Activated naive CD4-positive, alpha-beta T cell treated with anti-CD3 and anti-CD28 coated beads for 36 hours (primary cell): ENCODE measurements around the gene BANF1. TPM values are rescaled to one million over a fixed set of nuclear protein-coding genes. Genes with fewer than 3 reads are reported as not detected.
A peak's percentile ranks its signal among the peaks of the same experiment; 100 is the strongest.

ENCODE experiments used
- CTCF ChIA-PET: fragments of 350-600 bp; sonication (Branson Sonifier 250); formaldehyde crosslinking; loops from one replicate; lab custom pipeline; 2021; ENCODE audit warnings: antibody characterized with exemption; lab: Charles Lee
- DNase-seq: peaks from one replicate; pipeline ENCODE4 v3.0.0-alpha.2; 2020
- H3K27ac Mint-ChIP-seq: one replicate; pipeline ENCODE4 v1.8.0; 2021; ENCODE audit warnings: mild to moderate bottlenecking, mixed read lengths
- H3K27me3 Mint-ChIP-seq: one replicate; pipeline ENCODE4 v1.8.0; 2021; ENCODE audit warnings: low read depth, mixed read lengths
- H3K36me3 Mint-ChIP-seq: one replicate; pipeline ENCODE4 v1.8.0; 2021; ENCODE audit warnings: low read depth, mixed read lengths
- H3K4me1 Mint-ChIP-seq: one replicate; pipeline ENCODE4 v1.8.0; 2021; ENCODE audit warnings: low read depth, mixed read lengths
- H3K4me3 Mint-ChIP-seq: one replicate; pipeline ENCODE4 v1.8.0; 2021; ENCODE audit warnings: mild to moderate bottlenecking, moderate library complexity, mixed read lengths
- H3K9me3 Mint-ChIP-seq: one replicate; pipeline ENCODE4 v1.8.0; 2021; ENCODE audit warnings: mixed read lengths
- intact Hi-C: fragments of 100-400 bp; cut with micrococcal nuclease; formaldehyde crosslinking; loops from one replicate; pipeline ENCODE4 v1.15.1; 2023
- total RNA-seq, 2 experiments: library from RNA; stranded (reverse); gene quantifications; one replicate each; pipeline ENCODE4 v1.2.3, GENCODE V29; 2021

BANF1 gene, protein sequence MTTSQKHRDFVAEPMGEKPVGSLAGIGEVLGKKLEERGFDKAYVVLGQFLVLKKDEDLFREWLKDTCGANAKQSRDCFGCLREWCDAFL
- total RNA-seq: 100 to 1,000 TPM; 347 to 369 TPM

DNA sequence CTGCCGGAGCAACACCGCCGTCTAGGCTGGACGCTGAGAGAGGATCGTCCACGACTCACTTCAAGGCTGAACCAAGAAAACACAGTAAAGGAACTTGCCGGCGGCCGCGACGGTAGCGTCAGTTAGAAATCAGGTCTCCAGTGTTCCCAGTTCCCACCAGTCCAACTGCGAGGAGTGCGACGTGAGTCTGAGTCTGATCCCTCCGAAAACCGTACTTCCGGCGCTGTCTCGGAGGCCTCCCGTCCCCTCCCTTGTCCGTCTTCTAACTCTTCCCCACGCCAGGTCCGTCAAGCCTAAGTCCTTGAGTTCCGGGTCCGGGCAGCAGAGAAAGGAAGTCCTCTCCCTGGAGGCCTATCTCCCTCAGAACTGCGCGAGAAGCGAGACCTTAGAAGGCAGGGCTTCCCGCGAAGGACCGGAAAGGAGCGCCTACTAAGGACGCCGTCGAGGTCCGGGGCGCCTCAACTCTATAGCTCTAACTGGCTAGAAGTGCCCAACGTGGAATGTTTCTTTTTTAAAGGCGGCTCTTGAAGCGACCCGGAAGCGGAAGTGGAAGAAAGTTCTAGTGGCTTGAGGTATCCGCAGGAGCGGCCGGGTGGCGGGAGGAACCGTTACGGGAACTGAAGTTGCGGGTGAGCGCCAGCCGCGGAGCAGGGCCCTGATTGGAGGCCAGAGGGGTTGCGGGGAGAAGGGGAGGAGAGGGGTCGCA, at the start of gene BANF1, which contains the start of gene EIF1AD:
TSS of gene BANF1 (plus strand) at position 562 of the 706 bp plus-strand sequence. CDS start 748 bp downstream, outside the sequence.
TSS of gene EIF1AD (minus strand) at position 216 of the 706 bp plus-strand sequence. CDS start 1,768 bp downstream, outside the sequence.
- H3K9me3 Mint-ChIP-seq: no peaks in the 10 kb centered on the region
- intact Hi-C loops: loop anchor here (1.0 to 5.0 kb wide), 9 partner anchors 20 to 430 kb away; partner anchors contain the start of genes CFL1, FAM89B, KAT5 and PCNX3
- peak within 1 kb of the TSS; percentile 99 for H3K27ac Mint-ChIP-seq
- no peaks in the 10 kb centered on the region for H3K27me3 Mint-ChIP-seq
- peaks cover 53% of the 10 kb centered on the region for H3K36me3 Mint-ChIP-seq
- H3K4me1 Mint-ChIP-seq: peaks cover 44% of the 10 kb centered on the region
- H3K4me3 Mint-ChIP-seq: peak within 1 kb of the TSS; percentile 99
- CTCF ChIA-PET: interaction anchor here (0.6 to 1.2 kb wide), 5 partner anchors 13 to 115 kb away, joined by 3 to 4 read pairs (median 3); no protein-coding TSS in a partner anchor
- DNase-seq: peak; percentile 96

- intact Hi-C loops: no loop called here
- H3K4me1 Mint-ChIP-seq: peaks cover 24% of the 10 kb centered on the region
- H3K4me3 Mint-ChIP-seq: no peak overlapping the region
- CTCF ChIA-PET: interaction anchor here (0.7 to 1.4 kb wide), 2 partner anchors 31 to 69 kb away, joined by 3 to 5 read pairs; no protein-coding TSS in a partner anchor
- H3K36me3 Mint-ChIP-seq: no peaks in the 10 kb centered on the region
- H3K9me3 Mint-ChIP-seq: no peaks in the 10 kb centered on the region
- DNase-seq: no peak
- H3K27ac Mint-ChIP-seq: no peak overlapping the region
- no peaks in the 10 kb centered on the region for H3K27me3 Mint-ChIP-seq
These were observed 48.8 kb upstream of the BANF1 start for GRCh38 chr11:65953471-65953870.

DNA sequence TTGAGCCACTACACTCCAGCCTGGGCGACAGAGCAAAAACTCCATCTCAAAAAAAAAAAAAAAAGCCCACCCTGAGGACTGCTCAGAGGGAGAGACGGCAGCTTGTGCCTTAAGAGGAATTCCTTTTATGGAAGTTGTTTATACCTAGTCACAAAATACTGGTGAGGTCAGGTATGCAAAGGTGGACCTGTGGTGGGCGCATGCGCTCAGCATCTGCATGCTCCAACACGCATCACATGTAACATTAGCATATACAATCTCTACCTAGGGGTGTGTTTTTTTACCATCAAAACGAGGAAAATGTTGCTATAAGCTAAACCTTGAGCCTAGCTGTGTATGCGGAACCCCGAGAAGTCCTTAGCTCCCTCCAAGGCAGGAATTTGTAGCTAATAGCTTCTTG, 47.5 kb upstream of the BANF1 start:
- H3K4me3 Mint-ChIP-seq: no peak overlapping the region
- no peaks in the 10 kb centered on the region for H3K9me3 Mint-ChIP-seq
- CTCF ChIA-PET: interaction anchor here (0.6 to 0.9 kb wide), 6 partner anchors 14 to 243 kb away, joined by 3 to 8 read pairs (median 4); no protein-coding TSS in a partner anchor

DNA sequence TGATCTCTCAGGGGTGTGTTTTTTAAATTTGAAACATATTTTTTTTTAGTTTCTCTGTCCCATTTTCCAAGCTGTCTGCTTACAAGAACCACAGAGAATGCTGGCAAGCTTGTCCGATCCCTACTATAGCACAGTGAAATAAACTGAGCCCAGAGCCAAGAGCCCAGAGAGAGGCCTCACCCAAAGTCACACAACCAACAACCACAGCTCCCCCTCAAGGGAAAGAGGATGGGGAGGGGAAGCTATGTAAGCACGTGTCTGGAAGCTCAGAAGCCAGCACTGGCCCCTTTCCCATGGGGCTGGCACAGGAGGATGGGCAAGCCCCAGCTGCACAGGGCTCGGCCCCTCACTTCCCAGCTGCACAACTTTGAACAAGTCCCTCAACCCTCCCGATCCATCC, 44.0 kb upstream of the BANF1 start:
- H3K27me3 Mint-ChIP-seq: no peaks in the 10 kb centered on the region
- CTCF ChIA-PET: interaction anchor here (0.5 to 2.4 kb wide), 3 partner anchors 64 to 73 kb away, joined by 3 to 12 read pairs (median 10); partner anchors contain the start of gene FIBP
- intact Hi-C loops: no loop called here
- no peak overlapping the region for H3K4me3 Mint-ChIP-seq
- peak overlapping the region; percentile 95 for H3K27ac Mint-ChIP-seq
- no peak for DNase-seq
- H3K36me3 Mint-ChIP-seq: peaks cover 3% of the 10 kb centered on the region
- peaks cover 41% of the 10 kb centered on the region for H3K4me1 Mint-ChIP-seq
- no peaks in the 10 kb centered on the region for H3K9me3 Mint-ChIP-seq

More for the DNA sequence above, 47.5 kb upstream of the BANF1 start:
- Mint-ChIP-seq H3K4me1 (peaks cover 24% of the 10 kb centered on the region), H3K27ac (no peak overlapping the region), H3K36me3 (no peaks in the 10 kb centered on the region), H3K27me3 (no peaks in the 10 kb centered on the region)
- no peak for DNase-seq
- intact Hi-C loops: no loop called here

- intact Hi-C loops: no loop called here
- no peaks in the 10 kb centered on the region for H3K27me3 Mint-ChIP-seq
- no peaks in the 10 kb centered on the region for H3K9me3 Mint-ChIP-seq
- no peak for DNase-seq
- H3K36me3 Mint-ChIP-seq: peaks cover 3% of the 10 kb centered on the region
- H3K4me3 Mint-ChIP-seq: no peak overlapping the region
- H3K4me1 Mint-ChIP-seq: peaks cover 47% of the 10 kb centered on the region
- H3K27ac Mint-ChIP-seq: peak overlapping the region; percentile 95
- CTCF ChIA-PET: interaction anchor here (0.5 to 2.4 kb wide), 3 partner anchors 64 to 74 kb away, joined by 3 to 12 read pairs (median 10); partner anchors contain the start of gene FIBP
These were observed 43.4 kb upstream of the BANF1 start for GRCh38 chr11:65958774-65959420.

- peaks cover 14% of the 10 kb centered on the region for H3K36me3 Mint-ChIP-seq
- peak overlapping the region; percentile 95 for H3K4me3 Mint-ChIP-seq
- H3K27me3 Mint-ChIP-seq: no peaks in the 10 kb centered on the region
- CTCF ChIA-PET: interaction anchor here (0.6 to 1.7 kb wide), 3 partner anchors 76 to 653 kb away, joined by 3 to 5 read pairs (median 3); no protein-coding TSS in a partner anchor
- peak overlapping the region; percentile 95 for H3K27ac Mint-ChIP-seq
- intact Hi-C loops: loop anchor here (1.0 to 2.0 kb wide), 7 partner anchors 28 to 101 kb away; partner anchors contain the start of genes BANF1, C11orf68, CCDC85B and DRAP1
- peaks cover 51% of the 10 kb centered on the region for H3K4me1 Mint-ChIP-seq
- no peaks in the 10 kb centered on the region for H3K9me3 Mint-ChIP-seq
- no peak for DNase-seq
These were observed 41.5 kb upstream of the BANF1 start for GRCh38 chr11:65960824-65961266.

DNA sequence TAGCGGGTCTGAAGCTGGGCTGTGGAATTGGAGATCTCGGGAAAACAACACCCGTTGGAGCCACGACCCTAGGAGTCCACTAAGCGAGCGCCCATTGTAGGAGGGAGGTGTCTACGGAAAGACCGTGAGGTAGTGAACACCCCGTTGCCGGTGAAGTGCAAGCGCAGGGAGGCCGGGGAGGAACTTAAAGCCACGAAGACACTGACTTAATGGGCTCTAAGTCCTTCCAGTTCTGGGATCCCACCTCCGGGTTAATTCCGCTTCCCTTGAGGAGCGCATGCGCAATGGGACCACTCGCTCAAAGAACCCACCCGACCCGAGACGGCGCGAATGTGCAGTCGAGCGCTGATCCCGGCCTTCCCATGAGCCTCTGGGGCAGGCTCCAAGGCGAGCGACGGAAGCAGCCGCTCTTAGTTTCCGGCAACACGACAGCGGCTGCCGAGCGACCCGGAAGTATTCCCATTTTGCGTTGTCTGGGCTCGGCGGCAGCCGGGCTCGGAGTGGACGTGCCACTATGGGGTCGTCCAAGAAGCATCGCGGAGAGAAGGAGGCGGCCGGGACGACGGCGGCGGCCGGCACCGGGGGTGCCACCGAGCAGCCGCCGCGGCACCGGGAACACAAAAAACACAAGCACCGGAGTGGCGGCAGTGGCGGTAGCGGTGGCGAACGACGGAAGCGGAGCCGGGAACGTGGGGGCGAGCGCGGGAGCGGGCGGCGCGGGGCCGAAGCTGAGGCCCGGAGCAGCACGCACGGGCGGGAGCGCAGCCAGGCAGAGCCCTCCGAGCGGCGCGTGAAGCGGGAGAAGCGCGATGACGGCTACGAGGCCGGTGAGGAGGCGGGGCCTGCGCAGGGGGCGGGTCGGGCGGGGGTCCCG, 40.8 kb upstream of the BANF1 start, which contains the start of gene SART1:
TSS of gene SART1 (plus strand) at position 468 of the 874 bp plus-strand sequence. CDS start at position 515, 47 bp downstream.
- Mint-ChIP-seq H3K27me3 (no peaks in the 10 kb centered on the region), H3K36me3 (peaks cover 18% of the 10 kb centered on the region), H3K4me1 (peaks cover 47% of the 10 kb centered on the region), H3K9me3 (no peaks in the 10 kb centered on the region), H3K27ac (peak within 1 kb of the TSS; percentile 95), H3K4me3 (peak within 1 kb of the TSS; percentile 95)
- CTCF ChIA-PET: interaction anchor here (1.0 to 1.7 kb wide), 3 partner anchors 76 to 88 kb away, joined by 3 to 5 read pairs (median 4); no protein-coding TSS in a partner anchor
- DNase-seq: peak; percentile 98
- intact Hi-C loops: loop anchor here (1.0 to 2.0 kb wide), 7 partner anchors 27 to 101 kb away; partner anchors contain the start of genes BANF1, C11orf68, CCDC85B and DRAP1

DNA sequence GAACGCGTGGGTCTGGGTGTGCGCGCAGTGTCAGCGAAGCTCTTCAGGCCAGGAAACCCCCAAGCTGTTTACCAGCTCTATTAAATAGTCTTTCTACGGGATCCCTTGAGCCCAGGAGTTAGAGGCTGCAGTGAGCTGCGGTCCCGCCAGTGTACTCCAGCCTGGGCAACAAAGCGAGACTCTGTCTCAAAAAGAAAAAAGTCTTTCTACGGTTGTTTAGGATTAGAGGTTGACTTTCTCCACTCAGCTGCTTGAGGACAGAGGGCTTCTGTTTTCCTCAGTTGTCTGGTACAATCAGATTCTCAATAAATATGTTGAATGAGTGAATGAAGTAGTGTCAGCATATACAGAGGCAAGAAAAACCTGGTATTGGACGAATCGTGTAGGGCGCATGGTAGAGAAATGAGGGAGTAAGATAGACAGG, 40.1 kb upstream of the BANF1 start:
- Mint-ChIP-seq H3K4me1 (peaks cover 40% of the 10 kb centered on the region), H3K36me3 (peaks cover 19% of the 10 kb centered on the region), H3K27me3 (no peaks in the 10 kb centered on the region), H3K4me3 (peak overlapping the region; percentile 95), H3K9me3 (no peaks in the 10 kb centered on the region), H3K27ac (peak overlapping the region; percentile 81)
- intact Hi-C loops: no loop called here
- DNase-seq: no peak
- CTCF ChIA-PET: interaction anchor here (1.2 kb wide), 1 partner anchor 78 kb away, joined by 4 read pairs; no protein-coding TSS in a partner anchor

GRCh38 chr11:65964906-65965305, 37.4 kb upstream of the BANF1 start:
- peaks cover 29% of the 10 kb centered on the region for H3K36me3 Mint-ChIP-seq
- CTCF ChIA-PET: interaction anchor here (1.0 to 1.6 kb wide), 3 partner anchors 23 to 80 kb away, joined by 3 to 8 read pairs (median 4); partner anchors contain the start of gene FIBP
- H3K9me3 Mint-ChIP-seq: no peaks in the 10 kb centered on the region
- H3K4me3 Mint-ChIP-seq: no peak overlapping the region
- no peak overlapping the region for H3K27ac Mint-ChIP-seq
- peaks cover 33% of the 10 kb centered on the region for H3K4me1 Mint-ChIP-seq
- DNase-seq: no peak
- intact Hi-C loops: no loop called here
- H3K27me3 Mint-ChIP-seq: no peaks in the 10 kb centered on the region

DNA sequence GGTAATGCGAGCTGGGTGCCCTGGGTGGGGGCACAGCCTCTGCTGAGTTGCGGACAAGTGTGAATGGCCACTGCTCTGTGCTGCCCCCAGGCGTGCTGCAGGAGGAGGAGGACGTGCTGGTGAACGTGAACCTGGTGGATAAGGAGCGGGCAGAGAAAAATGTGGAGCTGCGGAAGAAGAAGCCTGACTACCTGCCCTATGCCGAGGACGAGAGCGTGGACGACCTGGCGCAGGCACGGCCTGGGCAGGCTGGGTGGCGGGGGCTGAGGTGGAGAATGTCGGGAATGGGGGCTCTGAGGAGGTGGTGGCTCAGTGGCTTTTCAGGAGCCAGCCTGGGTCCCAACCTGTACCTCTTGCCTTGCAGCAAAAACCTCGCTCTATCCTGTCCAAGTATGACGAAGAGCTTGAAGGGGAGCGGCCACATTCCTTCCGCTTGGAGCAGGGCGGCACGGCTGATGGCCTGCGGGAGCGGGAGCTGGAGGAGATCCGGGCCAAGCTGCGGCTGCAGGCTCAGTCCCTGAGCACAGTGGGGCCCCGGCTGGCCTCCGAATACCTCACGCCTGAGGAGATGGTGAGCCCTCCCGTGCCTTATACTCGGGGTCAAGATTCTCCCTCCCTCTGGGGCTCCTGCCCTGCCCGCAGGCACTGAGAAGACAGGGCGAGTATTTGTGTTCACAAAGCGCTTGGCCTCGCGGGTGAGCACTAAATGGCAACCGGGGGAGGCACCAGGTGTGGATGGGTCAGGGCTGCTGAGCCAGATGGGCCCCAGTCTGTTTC, 36.1 kb upstream of the BANF1 start:
- H3K36me3 Mint-ChIP-seq: peaks cover 34% of the 10 kb centered on the region
- CTCF ChIA-PET: interaction anchor here (0.9 to 1.6 kb wide), 3 partner anchors 22 to 78 kb away, joined by 4 to 8 read pairs (median 4); partner anchors contain the start of gene FIBP
- no peak overlapping the region for H3K4me3 Mint-ChIP-seq
- H3K9me3 Mint-ChIP-seq: no peaks in the 10 kb centered on the region
- H3K4me1 Mint-ChIP-seq: peaks cover 31% of the 10 kb centered on the region
- intact Hi-C loops: no loop called here
- no peak for DNase-seq
- H3K27ac Mint-ChIP-seq: no peak overlapping the region
- H3K27me3 Mint-ChIP-seq: no peaks in the 10 kb centered on the region
